NCI-H446 (cell line): Measurements from ENCODE around the gene GIMAP8.

ENCODE experiments used
- DNase-seq, 2 experiments: peaks; one replicate each; lab custom pipeline; 2025; lab: John Stamatoyannopoulos, UW

GIMAP8 gene

DNA sequence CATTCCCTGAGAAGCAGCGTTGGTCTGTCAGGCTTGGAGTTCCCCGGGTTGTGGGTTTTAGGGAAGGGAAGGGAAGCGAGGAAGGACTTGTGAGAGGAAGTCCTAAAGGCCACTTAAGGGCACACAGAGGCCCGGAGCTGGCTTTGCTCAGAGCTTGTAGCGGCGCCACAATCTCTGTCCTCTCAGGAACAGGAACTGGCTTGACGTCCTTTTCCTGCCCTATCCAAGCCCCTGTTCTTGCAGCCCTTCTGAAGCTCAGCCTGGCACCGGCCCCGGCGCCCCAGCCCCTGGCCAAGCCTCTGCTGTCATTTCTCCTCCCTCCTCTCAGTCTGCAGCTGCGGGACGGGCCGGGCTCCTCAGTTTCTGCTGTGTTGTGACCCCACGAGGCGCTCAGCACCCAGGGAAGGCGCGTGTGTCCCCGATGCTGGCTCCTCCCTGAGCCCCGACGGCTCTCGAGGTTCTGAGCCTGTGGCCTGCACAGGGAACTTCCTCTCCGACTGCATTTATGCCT lies at the start of gene GIMAP8:
GIMAP8 (plus strand) TSS at position 140 of the 511 bp plus-strand sequence. CDS start 16,069 bp downstream, outside the sequence.
- DNase-seq, result no peak

DNA sequence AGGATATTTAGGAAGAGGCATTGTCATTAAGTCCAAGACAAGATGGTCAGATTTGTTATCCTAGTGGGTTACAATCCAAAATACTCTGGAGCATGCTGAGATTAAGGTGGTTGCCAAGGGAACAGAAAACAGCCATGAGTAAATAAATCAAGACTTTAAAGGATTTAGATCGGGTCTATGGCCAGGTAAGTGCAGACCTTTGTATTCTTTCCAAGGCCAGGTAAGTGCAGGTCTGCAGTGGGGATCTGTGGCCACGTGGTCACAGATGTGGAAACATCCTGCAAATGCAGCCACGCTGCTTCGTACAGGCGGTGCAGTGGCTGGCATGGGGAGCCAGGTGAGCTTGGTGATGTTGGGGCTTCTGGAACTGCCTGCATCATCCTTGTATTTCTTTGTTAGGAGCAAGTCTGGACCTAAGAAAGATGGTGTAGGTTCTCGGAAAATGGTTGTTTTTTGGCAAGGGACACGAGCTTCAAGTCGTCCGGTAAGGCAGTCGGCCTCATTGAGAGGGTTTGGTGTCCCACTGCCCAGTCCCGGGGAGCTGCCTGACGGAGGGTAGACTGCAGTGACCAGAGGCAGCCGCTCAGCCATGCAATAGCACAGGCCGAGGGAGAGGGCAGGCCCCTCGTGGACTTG lies 49.5 kb upstream of the GIMAP8 start:
- DNase-seq, result no peak

DNA sequence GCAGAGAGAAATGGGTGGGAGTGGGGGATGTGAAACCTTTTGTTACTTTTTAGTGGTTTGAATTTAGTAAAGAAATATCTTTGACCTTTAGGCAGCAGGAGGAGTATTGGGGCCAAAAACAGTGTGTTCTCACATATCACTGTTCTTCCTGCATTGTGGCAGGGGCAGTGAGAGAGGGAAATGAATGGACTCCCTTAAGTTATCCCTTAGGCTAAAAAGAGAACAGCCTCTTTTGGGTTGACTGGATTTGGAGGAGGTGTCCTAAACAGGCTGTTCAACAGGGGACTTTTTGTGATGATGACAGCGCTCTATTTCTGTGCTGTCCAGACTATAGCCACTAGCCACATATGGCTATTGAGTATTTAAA lies 49.0 kb upstream of the GIMAP8 start:
- no peak for DNase-seq

DNA sequence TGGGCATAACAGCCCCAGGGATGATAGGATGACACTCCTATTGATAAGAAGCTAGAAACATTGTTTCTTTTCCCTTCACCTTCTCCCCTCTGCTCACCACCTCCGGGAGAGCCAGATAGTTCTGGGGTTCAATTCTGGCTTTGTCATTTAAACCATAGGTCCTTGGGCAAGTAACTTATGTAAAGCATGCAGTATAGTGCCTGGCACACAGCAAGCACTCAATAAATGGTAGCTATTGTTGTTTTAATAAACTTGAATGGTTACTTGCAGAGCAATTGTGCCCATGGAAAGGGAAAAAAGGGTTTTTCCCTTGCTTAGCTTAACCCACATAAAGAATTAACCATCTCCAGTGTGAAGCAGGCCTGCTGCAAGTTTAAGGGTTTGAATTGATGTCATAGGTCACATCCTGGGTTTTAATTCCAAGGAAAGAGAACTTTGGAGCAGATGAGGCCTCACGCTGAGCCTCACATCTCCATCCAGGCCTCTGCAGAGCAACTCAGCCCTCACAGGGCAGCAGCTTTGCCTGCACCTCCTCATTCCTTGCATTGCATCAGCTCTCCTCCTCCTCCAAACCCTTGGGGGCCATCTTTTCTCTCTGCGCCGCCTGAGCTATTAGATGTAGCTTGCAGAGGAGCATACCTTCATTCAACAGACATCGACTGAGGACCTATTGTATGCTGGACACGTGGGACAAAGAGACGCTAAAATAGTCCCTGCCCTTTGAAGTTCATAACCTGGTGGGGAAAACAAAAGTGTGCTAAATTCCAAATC lies 48.4 kb upstream of the GIMAP8 start:
- no peak for DNase-seq

DNA sequence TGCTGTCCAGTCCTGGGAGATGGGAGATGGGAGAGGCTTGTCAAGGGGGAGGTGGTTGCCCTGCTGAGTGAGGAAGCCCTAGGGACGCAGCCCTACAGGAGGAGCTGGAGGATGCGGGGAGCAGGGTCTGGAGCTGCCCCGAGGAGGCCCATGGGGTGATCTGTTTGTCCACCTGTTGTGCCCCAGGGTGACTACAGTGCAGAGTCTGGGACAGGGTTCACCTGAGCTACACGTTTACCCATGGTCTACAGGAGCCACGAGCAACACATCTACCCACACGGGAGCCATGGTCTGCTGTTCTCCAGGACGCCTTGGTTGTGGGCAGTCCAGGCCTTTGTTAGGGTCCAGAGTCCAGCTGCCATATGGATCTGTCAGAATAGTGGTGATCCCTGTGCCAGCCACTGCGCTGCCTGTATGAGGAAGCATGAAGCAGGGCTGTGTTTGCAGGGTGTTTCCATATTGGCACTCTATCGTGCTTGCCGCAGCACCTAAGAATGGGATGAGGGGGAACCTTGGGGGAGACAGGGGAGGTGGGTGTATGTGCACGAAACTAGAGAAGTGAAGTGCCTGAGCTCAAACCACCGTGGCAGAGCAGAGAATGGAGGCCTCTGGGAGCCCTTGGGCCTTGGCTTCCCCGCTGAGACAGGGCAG lies 47.6 kb upstream of the GIMAP8 start:
- no peak for DNase-seq

DNA sequence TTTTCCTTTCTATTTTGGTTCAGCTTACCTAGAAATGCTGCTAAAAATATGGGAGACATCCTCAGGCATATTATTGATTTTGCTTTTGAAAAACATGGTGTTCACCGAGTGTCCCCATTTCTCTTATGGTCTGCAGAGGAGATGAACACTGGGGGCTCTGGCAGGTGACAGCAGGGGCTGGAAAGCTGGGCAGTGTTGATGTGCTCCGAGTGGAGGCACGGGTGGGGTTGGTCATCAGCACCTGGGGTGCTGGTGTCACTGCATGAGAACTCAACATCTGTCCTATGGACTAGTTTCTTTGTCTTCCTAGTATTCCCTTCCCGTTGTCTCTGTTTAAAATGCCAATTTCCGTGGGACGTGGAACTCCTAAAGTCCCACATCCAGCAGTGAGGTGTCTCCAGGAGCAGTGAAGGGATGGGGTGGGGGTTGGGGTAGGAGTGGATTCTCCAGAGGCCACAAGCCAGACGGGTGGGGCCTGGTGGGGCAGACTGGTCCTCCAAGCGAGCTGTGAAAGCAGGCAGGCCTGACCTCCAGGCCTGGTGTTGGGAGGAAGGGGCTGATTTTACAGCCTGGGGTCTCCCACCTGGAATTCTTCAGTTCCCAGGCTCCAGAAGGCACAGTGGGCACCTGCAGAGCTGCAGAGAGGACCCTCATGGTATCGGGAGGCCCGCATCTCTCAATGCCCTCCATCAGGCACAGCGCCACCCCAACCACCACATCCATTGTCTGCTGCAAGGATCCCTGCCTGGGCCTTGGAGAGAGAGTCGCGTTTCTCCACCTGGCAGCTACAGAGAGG lies 46.9 kb upstream of the GIMAP8 start:
- DNase-seq, result no peak

DNA sequence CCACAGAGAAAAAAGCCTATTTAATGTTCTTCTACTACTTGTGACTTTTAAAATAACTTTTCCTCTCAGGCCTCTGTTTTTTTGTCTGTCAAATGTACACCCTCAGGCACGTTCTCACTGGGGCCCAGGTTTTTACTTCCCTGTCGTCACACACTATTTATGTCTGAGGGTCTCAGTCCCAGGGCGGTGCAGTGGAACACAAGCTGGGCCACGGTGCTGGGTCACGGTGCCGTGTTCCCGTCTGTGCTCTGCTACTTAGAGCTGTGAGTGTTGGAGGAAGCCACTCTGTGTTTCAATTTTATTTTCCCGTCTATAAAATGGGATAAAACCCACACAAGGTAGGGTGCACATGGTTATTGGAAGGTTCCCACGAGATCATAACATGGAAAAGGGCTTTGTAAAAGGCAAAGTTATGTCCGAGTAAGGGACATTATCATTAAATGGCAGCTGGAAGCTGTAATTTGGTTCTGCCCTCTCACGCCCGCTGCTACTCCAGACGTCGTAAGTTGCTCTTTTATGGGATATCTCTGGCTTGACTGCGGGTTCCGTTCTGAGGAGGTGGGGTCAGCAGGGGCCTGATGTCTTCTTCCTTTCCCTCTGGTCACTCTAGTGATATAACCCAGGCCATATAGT lies 46.1 kb upstream of the GIMAP8 start:
- no peak for DNase-seq

DNA sequence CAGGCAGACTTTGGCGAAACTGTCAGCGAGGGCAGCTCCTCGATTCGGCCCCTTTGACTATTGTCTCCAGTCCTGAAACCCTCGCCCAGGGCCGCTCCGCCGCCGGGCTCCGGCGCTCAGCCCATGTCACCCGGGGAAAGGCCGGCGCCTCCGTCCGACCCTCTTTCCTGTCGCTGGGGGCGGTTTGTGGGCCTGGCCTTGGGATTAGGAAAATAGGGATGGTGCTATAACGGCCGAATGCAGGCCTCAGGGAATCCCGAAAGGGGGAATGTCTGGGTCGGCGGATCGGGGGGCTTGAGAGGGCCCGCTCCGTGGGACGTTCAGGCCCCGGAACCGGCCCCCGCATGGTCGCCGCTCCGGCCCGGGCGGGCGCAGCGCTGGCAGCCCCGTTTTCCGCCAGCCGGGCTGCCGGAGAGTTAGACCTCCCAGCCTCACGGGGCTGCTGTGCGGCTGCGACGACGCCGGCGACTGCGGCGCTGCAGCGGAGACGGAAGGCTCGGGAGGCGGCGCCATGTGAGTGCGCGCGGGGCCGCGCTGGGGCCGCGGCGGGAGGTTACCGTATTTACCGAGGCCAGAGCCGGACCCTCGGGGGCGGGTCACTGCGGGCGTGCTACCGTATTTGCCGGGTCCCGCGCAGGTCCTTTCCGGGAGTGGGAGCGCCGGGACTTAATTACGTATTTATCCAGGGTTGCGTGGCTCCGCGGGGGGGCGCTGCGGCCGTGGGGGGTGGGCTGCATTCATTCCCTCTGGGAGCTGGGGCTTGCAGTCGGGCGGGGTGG lies 45.4 kb upstream of the GIMAP8 start:
- peak in 1 of 2 experiments; percentile 83 for DNase-seq

DNA sequence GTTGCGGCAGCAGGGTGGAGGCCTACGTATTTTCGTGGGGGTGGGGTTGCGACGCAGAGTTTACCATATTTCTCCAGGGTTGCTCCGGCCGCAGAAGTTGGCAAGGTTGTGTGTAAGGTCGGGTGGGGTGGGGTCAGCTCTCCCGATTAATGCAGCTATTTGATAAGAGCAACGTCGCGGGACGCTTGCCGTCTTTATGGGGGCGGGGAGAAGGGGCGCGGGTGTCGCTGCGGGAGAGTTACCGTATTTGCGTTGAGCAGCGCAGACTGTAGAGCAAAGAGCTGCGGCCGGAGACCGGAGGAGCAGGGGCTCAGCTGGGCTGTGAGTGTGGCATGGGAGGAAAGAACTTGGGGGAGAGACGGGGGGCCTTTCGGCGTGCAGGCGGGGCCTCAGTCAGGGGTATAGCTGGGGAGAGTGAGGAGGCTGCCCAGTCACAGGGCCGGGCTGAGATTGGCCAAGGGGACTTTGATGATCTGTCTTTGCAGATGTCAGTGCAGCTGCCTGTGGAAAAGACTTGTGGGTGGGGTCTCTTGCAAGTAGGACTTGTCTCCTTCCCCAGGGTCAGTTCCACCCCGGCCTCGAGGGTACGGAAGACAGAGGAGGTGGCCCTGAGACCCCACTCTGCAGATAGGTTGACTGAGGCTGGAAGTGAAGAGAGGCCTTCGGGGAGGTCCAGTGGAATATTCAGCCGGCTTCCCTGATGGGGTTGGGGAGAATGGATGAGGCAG lies 44.7 kb upstream of the GIMAP8 start:
- DNase-seq, result peak in 1 of 2 experiments; percentile 51

DNA sequence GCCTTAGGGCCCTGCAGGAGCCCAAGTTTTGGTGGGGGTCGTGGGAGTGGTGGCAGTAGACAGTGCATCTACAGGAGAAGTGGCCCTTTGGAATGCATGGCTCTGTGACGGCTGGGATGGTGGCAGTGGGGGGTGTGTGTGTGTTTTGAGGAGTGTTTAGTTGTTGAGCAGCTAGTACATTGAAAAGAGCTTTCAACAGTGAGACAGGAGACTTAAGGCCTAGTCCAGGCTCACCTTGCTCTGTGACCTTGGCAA lies 44.2 kb upstream of the GIMAP8 start:
- no peak for DNase-seq

DNA sequence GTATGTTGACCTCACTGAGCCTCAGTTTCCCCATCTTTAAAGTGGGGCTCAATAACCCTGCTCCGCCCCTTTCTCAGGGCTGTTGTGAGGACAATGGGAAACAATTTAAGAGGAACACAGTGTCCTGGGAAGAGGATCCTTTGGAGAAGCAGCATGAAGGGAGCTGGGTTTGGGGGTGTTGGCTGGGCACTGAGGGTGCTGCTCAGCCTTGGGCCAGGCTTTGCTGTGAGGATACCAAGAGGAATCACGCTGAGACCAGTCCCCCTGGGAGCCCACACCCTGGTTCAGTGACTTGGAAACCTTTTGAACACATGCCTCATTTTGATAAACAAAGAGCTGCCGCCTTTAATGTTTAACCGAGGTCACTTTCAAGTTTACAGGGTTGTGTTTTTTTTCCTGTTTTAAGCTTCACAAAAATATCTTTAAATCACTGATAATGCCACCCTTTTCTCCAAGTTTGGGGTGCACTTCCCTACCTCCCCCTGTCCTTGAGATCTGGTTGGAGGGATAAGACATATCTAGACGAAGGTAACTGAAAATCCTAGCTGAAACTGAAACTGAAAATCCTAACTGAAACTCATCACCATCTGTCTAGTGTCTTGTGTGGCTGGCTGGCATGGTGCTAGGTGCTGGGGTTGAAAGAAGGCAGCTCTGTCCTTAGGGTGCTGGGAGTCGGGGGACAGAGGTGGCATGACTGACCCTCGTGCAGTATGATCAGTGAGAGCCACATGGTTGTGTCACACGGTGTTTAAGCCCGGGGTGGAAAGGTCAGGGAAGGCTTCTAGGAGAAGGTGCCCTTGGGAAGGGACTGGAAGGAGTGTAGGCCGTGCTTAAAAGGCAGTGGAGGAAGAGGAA lies 43.6 kb upstream of the GIMAP8 start:
- no peak for DNase-seq

DNA sequence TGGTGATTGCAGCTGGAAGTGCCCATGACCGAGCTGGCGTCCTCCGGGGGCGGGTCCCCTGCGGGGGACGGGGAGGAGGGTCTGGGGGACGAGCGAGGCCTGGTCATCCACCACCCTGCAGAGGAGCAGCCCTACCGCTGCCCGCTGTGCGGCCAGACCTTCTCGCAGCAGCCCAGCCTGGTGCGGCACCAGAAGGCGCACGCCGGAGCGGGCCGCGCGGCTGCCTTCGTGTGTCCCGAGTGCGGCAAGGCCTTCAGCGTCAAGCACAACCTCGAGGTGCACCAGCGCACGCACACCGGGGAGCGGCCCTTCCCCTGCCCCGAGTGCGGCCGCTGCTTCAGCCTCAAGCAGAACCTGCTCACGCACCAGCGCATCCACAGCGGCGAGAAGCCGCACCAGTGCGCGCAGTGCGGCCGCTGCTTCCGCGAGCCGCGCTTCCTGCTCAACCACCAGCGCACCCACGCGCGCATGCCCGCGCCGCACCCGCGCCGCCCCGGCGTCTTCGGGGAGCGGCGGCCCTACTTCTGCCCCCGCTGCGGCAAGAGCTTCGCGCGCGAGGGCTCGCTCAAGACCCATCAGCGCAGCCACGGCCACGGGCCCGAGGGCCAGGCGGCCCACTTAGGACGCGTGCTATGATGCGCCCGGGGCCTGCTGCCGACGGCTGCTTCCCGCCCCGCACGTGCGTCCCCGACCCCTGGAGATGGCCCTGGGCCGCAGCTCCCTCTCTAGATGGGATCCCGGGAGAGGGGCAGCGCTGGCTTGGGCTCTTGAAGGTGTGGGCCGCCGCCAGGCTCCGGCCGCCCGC lies 42.6 kb upstream of the GIMAP8 start:
- no peak for DNase-seq

DNA sequence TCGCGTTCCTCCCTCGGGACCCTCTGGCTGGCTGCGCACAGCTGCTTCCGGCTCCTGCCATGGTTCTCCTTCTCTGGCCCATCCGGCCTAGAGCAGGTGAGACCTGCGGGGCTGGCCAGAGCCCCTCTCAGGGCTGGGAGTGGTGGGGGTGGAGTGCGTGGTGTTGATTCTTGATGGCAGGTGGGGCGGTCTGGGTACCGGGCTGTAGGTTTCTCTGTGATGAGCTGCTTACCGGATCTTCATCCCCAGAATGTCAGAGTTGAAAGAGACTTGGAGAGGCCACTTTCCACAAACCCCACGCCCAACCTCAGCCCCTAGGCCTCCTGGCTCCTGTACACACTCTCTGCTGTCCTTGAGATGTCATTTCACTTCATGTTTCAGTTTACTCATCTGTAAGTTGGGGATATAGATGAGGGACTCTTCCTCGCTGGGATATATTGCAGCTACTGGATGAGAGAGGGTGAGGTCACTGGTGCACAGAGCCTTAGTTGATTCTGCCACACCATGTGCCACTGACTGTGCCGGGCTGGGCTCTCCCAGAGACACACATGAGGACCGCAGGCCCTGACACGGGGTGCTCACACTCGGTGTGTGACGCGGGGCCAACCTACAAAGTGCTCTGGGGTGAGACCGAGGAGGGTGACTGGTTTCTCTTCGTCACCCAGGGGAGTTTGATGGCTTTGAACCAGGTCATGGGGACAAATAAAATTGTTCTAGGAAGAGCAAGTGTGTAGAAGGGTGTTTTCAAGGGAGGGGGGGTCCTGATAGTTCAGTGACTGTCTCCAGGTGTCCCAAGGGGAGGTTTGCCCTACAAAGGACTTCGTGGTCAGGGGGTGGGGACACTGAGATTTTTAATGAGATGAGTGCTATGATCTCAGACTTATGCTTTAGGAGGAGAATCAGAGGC lies 41.8 kb upstream of the GIMAP8 start:
- DNase-seq, result no peak

DNA sequence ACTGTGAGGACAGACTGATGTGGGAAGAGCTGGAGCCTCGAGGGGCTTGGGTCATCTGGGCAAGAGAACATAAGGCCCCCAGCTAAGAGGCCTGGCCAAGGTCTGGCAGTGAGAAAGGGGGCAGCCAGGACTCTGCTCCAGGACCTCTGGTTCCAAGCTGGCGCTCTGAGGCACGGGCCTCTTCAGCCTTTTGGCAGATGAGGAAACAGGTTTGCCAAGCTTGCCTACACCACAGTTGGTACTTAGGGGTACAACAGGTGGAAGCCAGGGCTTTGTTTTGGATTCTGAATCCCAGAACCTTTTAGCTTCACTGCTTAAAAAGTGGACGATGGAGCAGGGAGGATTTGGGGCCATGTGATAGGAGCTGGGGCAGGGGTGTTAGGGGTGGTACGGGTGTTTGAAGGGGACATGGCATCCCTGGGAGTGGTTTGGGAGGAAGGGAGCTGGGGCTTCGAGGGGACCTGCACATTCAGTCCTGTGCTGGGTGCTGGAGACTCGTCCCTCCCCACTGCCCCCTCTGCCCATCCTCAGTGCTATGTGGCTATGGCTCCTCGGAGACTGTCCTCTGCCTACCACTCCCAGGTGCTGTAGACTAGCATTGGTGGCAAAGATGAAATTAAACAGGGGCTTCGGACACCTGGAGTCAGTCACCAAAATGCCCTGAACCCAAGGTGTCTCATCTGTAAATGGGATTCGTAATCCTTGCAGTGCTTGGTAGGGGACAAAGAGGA lies 41.0 kb upstream of the GIMAP8 start:
- DNase-seq, result no peak

DNA sequence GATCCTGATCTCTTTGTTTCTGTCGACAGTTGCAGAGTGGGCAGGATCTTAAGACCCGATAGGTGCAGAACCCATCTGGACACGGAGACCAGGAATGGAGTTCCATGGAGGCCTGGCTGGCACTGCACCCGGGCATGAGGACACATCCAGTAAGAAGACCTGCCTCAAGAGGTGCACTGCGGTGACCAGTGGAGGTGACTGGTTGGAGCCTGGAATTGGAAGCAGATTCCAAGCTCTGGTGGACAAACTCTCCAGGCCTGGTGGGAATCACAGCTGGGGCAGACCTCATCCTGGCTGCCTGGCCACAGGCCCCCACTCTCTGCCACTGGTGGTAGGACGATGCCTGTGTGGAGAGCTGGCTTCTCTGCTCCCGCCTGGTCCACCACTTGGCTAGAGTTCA lies 40.3 kb upstream of the GIMAP8 start:
- DNase-seq, result no peak

DNA sequence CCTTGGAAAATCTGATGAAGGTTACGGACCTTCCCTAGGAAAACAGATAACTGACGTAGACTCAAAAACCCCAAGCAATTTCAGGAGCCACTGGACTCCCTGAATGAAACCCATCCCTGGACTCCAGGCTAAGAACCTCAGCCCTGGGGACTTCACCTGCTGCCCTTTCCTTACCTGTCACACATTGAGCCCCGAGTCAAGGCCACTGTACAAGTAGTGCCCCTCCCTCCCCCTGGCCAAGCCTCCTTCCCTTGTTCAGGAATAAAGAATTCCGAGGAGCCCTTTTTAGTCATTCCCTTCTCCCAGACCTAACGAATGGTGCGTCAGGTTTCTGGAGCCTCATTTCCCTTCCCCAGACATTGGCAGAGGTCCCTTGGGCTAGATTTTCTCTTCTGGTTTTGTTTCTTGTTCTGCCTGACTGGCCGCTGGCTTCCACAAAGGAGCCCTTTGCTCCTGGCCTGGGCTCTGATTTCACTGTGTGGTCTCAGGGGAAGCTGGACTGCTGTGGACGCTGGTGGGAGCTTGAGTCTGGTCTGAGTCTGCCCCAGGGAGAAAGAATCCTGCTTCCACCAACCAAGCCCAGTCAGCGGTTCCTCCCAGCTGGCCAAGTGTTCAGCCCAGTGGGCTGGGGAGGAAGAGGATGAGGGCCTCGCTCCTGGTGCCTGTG lies 39.6 kb upstream of the GIMAP8 start:
- DNase-seq, result no peak
